Globus pallidus (tissue), 1 donor: ENCODE data around the gene CASD1.

Experiments used
- DNase-seq: peaks from one replicate; pipeline ENCODE4 v3.0.0-alpha.2; 2015; ENCODE audit warnings: low spot score

The CASD1 gene

DNA sequence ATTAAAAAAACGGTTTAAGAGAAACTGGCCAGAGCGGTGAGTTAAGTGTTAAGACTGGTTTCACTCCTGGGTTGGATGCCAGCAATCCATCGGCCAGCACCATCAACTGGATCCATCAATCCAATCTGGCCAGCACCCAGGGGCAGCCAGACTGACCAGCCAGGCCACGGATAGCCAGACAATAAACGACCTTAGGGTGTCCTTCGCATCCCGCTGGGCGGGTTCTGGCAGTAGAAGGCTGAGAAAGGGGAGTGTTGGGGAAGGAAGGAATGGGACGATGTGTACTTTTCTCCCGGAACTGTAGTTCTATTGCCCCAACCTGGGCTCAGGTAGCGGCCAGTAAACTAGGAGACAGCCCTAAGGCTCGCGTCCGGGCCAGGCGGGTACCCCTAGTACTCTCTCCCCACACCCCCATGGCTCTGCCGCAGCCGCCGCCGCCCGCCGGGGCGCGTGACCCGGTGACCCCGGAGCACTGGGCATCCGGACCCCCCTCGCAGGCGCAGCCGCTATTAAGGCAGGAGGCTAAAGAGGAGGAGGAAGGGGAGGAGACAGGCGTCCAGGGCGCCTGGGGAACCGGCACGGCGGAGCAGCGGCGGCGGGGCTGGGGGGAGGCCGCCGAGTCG is at the start of gene CASD1:
TSS of gene CASD1 (plus strand) at position 546 of the 623 bp plus-strand sequence. CDS start 276 bp downstream, outside the sequence.
- DNase-seq: peak; percentile 70

DNA sequence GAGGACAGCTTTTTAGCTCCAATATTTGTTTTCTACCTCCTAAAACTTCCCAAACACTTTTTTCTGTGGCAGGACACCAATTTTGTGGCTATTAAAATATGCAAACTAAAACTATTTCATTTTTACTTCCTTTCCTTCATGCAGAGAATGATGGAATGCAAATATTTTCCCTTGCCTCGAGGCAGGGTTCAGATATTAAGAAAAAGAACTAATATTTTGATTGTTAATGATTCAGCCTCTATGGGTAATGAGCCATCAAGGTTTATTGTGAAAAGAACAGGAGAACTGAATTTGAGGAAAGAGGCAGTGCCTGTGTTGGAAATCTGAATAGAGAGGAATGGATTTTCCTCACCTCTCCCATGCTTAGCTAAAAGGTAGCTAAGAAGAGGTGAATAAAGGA is 43.1 kb upstream of the CASD1 start:
- DNase-seq: no peak

DNA sequence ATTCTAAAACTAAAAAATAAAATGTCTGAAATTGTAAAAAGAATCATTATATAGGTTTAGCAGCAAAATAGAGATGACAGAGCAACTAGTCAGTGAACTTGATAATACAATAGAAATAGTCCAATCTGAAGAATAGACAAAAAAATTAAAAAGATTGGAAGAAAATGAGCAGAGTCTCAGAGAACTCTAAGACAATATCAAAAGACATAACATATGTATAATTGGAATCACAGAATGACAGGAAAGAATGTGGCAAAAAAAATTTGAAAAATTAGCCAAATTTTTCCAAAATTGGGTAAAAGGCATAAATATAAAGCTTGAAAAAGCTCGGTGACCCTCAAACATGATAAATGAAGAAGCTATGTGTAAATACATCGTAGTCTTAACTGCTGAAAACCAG is 38.0 kb upstream of the CASD1 start:
- DNase-seq: no peak

DNA sequence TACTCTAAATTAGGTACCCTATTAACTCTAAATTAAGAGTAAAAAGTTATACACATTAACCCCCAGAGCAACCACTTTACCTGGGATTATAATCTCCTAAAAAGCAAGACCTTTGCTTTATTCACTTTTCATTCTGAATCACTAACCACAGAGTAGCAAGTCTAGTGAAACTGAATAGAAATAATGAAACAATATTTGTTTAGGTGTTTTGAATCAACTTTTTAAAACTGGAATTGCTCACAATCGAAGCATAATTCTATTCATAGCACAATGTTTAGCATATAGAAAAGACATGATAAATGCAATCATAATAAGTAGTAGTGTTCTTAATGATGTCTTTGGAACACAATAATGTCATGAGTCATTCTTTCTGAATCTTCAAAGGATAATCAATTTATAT is 37.0 kb upstream of the CASD1 start:
- DNase-seq: no peak

DNA sequence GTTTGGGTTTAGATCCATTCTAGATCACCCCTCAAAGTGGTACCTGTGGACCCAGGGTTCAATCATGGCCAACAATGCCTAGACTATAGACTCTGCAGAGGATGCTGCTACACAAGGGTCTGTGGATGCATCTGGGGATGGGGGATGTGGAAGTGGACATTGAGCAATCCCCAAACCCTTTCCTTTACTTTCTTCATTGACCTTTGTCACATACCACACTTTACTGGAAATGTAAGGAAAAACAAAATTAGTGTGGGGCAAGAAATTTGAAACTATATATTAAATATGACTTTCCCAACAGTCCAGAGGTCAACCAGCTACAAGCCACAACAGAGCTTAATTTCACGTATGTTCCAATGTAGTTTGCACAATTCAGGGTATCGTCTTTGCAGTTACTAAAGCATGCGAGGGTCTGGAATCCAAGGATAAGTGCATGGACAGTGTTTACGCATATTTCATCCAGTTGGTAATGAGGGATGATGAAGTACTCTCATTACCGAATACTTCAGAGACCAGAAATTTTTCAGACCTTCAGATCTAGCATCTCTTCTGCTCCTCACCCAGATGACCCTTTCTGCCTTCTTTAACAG is 33.3 kb upstream of the CASD1 start:
- no peak for DNase-seq

DNA sequence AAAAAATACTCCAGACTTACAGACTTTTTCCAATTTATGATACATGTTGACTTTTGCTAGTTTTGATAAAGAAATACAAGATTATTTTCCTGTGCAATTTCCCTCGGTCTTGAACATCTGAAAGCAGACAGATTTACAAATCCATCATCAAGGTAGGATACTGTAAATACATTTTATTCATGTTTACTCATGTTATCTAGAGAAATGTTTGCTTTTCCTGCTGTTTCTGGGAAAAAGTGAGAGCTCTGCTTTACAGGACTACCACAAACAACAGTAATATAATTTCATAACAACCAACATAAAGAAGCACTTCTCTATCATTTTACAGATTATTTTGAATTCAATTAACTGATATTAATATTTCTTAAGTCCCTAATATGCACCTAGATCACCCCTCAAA is 31.7 kb upstream of the CASD1 start:
- DNase-seq: no peak

DNA sequence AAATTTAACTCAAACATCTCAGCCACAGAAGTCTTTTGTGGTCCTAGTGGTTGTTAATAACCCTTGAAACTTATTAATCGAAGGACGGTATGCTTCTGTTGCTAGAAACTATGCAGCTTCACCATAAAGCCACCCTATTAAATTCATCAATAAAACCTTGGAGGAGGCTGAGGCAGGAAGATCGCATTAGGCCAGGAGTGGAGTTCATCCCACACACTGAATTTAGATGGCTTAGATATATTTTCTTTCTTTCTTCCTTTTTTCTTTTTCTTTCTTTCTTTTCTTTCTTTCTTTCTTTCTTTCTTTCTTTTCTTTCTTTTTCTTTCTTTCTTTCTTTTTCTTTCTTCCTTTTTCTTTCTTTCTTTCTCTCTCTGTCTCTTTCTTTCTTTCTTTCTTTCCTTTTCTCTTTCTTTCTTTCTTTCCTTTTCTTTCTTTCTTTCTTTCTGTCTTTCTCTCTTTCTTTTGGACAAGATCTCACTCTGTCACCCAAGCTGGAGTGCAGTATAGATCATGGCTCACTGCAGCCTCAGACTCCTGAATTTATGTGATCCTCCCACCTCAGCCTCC is 30.9 kb upstream of the CASD1 start:
- DNase-seq: no peak

DNA sequence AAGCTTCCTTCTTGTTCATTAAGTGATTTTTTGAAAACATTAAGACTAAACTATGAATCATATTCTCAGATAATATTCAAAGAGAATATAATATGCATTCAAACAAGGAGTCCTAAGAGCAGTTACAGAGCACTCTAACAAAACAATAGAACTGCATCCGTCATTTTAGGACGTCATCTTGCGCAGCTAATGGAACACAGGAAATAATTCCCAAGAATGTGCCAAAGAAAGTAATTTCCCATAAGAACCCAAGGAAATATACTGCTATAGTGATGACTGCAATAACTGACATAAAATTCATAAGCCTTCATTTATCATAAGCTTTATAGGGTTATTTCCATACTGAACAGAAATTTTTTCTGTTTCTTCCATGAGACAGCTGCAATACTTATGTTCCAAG is 28.3 kb upstream of the CASD1 start:
- DNase-seq: no peak

DNA sequence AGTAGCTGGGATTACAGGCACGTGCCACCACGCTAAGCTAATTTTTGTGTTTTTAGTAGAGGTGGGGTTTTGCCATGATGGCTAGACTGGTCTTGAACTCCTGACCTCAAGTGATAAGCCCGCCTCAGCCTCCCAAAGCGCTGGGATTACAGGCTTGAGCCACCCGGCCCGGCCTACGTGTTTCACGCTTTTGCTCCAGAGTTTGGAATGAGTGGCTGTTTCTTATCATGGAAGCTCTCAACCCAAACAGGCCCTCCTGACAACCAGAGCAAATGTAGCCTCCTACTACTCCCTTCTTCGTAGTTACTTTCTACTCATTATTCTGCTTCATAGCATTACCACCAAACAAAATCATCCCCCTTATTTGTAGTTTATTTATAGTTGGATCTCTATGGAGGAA is 26.8 kb upstream of the CASD1 start:
- DNase-seq: no peak

DNA sequence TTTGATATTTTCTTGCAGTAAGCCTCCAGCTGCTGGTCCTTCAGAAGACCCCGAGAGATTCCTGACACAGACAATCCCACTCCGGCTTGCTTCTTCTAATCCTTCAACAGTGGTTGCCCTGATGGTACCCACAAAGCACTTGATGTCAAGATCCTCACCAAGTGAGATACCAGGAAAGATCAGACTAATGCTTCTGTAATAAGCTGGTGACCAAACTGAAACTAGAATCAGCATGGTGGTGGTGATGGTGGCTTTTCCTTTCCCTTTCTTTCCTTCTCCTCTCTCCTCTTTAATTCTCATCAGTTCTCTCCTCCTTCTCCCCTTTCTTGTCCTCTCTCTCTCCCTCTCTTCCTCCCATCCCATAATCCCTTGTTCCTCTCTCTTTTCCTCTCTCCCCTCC is 25.8 kb upstream of the CASD1 start:
- no peak for DNase-seq

DNA sequence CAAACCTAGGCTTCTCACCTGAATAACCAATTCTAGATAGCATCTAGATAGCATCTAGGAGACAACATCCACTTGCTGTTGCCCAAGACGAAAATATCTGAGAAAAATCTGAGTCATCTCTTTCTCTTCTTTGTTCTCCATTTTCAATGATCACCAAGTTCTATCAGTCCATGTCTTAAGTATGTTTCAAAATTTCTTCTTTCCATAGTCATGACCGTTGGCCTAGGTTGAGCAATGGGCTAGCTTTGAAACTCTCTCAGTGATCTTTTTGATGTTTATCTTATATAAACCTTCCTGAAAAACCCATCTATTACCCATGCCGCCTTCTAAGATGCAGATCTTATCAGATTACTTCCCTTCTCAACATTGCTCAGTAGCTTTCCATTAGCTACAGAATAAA is 23.4 kb upstream of the CASD1 start:
- no peak for DNase-seq

DNA sequence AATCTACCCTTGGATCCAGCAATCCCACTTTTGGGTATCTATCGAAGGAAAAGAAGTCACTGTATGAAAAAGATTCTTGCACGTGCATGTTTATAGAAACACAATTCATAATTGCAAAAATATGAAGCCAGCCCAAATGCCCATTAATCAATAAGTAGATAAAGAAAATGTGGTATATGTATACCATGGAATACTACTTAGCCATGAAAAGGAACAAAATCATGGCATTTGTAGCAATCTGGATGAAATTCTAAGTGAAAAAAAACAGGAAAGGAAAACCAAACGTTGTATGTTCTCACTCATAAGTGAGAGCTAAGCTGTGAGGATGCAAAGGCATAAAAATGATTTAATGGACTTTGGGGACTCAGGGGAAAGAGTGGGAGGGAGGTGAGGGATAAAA is 18.2 kb upstream of the CASD1 start:
- no peak for DNase-seq

DNA sequence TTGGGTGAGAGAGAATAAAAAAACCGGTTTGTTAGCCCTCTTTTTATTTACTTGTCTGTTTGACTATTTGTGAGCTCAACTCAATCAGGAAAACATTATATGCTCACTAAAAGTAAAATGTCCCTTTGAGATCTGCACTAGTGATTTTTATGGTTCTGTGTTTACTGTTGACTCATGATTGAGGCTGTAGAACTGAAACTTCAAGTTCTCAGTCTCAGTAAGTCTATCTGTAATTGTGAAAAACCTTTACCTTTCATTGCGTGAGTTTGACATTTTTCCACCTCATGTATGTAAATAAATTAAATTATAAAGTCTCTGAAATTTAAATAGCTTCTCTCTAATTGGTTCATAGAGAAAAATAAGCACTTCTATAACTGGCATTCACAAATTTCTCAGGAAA is 17.0 kb upstream of the CASD1 start:
- no peak for DNase-seq

DNA sequence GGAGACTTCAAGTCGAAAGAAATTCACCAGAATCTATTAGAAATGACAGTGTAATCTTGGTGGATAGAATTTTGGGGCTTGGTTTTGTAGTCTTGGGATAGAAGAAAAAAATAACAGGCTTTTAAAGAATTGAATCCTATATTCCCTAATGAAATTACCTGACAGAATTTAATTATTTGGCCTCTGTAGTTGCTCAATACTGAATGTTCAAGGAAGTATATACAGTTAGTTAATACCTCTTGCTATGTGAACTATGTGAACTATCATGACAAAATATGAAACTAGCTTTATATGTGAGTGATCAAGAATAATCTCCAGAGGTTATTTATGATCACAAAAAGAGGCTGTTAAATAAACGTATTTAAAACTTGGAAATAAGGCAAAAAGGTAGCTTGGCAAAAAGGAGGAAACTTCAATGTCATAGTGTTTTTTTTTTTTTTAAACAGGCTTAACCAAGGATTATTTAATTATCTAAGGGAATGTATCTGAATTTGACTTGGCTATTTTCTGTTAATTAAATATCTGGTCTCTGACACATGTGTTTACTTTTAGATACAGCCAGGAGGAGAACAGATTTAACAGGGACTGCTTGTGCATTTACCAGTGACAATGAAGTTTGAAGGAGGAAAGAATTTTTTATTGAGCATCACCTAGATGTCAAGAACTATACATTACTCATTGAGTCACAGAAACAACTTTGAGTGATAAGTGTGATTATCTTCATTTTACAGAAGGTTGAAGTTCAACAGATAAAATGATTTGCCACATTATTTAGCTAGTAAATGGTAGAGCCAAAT is 11.5 kb upstream of the CASD1 start:
- DNase-seq: no peak

DNA sequence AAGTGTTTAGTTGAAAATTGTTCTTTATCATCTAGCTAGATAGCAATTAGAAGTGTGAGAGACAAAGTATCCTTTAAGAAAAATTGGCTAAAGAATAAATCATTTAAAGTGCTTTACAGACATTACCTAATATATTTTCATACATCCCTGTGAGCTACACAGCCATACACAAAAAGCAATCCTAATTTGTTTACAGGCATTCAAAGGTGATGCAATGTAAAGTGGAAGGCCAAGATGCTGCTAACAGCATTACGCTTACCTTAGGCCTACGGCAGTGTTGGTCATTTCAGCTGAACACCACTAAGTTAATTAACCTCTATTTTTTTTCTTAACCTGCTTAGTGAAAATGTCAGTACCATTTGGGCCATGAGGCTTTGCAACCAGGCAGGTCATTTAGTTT is 10.7 kb upstream of the CASD1 start:
- DNase-seq: no peak

DNA sequence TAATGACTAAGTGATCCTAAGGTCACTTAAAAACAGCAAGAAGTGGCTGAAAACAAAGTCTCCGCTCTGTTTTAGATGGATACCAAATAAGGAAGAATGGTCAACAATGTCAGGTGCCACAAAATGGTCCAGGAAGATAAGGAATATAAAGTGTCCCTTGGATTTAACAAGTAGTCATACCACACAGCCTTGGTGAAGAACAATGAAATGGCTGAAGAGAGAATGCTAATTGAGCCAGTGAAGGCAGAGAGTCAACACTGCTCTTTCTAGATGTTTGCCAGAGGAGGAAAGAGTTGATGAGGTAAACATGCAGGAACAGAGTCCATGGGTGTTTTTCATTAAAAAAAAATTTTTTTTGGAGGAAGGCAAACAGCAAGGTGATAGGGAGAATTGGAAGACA is 2.1 kb upstream of the CASD1 start:
- no peak for DNase-seq

DNA sequence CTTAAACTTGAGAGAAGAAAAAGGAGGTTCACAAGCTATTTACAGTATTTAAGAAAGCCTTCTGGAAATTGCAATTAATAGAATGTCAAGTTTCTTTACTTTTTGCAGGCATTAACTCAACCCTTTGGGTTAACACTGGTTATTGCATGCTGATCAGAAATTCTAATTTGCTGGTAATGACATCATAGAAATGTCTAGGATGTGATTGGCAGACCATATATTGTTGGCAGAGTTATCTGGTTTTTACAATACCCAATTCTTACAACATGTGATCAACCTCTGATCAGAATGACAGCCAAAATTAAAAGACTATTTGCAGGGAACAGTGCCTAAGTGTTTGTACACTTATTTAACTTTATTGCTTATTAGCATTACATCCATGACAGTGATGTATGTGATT is 1.6 kb upstream of the CASD1 start:
- no peak for DNase-seq

DNA sequence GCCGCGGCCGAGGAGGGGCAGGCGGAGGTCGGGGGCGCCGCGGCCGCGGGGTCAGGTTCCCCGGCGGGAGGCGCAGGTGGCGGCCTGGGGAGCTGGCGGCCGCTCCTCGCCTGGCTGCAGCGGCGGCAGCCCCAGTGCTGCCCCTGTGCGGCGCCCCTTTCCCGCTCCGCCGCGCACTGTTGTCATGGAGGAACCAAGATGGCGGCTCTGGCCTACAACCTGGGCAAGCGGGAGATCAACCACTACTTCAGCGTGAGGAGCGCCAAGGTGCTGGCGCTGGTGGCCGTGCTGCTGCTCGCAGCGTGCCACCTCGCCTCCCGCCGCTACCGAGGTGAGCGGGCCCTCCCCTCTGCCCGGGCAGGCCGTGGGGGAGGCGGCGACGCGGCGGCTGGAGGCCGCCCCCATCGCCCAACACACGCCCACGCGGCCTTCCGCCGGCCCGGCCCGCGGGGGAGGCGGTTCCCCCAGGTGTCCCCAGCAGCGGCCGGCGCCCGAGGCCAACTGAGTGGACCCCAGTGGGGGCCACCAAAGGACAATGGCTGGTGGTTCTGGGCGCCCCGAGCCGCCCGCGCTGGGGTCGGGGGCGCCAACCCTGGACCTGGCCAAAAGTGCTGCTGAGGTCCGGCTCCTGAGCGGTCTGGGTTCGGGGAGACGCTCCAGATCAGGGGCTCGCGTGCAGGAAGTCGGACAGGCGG is 425 bp downstream of the CASD1 start:
- DNase-seq: peak; percentile 75

DNA sequence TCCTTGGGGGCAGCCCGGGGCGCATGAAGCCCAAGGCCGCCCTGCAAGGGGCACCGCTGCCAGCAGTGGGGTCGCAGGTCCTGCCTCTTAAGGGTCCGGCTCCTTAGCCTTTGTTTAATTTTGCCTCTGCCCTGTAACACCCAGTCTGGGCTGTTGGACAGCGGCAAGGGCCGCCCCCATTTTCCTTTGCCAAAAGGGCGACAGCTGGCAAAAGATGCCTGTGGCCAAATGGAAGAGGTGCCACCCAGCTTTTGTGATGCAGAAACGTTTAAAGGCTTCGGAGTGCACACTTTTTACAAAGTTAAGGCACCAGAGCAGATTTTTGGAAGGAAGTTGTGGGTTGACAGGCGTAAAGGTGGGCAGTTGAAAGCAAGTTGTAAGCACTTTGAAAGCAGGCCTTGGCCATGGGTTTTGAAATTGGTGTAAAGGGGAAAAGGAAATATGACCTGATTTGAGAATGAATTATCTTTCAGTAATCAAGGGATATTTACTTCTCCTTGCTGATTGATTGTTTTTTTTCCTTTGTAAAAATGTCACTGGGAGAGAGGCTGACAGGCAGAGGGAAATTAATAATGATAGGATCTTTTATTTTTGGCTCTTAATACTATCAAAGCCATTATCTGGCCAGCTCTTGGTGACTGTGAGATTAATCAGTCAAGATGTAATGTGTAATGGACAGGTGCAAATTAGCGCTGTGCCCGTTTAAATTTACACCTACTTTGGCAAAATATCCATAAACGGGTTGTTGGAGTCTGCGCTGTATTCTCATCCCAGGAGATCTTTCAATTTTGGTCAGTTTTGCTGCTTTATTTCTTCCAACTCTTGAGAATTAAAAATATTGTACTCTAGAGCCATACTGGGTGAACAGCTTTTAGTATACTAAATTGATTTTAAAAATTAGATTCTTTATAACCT is 1.2 kb downstream of the CASD1 start:
- peak; percentile 43 for DNase-seq

DNA sequence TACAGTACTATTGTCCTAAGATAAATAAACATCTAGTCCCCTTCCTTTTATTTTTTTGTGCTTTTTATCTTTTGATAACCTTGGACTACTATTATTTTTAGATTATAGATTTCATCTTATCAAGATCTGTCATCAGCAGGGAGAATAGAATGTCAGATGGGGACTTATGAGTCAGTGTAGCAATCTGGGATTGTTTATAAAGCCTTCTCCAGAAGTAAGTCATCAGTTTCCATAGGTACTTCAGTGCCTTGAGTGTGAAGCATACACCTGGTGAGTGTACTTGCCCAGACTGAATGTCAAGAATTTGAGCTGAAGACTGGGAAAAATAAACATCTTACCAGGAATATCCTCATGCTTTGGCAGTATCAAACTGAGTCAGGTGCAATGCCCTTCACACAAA is 2.1 kb downstream of the CASD1 start:
- no peak for DNase-seq

DNA sequence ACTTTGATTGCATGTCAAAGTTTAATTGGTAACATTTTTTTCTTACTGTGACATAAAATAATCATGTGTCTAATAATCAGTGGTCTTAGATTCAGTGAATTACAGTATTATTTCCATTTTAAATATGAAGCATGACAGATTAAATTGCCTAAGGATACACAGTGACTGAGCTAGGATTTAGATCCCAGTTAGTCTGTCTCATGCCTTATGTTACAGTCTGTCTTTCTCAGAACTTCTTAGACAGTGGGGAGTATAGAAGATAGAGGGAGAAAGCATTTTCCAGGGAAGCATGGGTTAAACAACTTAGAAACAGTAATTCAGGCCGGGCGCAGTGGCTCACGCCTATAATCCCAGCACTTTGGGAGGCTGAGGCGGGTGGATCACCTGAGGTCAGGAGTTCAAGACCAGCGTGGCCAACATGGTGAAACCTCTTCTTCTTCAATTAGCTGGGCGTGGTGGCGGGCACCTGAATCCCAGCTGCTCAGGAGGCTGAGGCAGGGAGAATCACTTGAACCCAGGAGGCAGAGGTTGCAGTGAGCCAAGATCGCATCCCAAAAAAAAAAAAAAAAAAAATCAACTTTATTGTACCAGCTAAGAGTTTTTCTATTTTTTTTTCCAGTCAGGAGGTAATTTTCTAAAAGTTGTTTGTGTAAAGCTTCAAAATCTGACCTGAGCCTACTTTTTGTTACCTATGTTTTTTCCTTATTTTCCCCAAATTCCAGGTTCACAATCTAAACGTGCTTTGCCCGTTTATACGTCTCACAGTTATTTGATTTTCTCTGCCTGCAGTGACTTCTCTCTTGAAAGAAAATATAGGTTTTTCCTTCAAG is 3.3 kb downstream of the CASD1 start:
- DNase-seq: no peak
